Measurements from ENCODE around the gene MNAT1.

MNAT1 gene

GRCh38 chr14:60756847-60757246 lies 22.3 kb downstream of the MNAT1 start:
- Histone ChIP-seq H3K27me3 (ENCODE audit: insufficient read depth, poor library complexity, severe bottlenecking) (no peaks in the 10 kb centered on the region), H3K4me1 (ENCODE audit: insufficient read depth, poor library complexity, severe bottlenecking) (peaks cover 65% of the 10 kb centered on the region)
- DNase-seq (ENCODE audit: low spot score), result no peak

GRCh38 chr14:60757567-60758002 lies 23.0 kb downstream of the MNAT1 start:
- TF ChIP-seq CTCF (IDR thresholded peaks at IDR 0.05; ENCODE audit: poor library complexity, severe bottlenecking), result no peak
- H3K4me3 ChIP-seq (ENCODE audit: severe bottlenecking), result no peak overlapping the region
- ATAC-seq (ENCODE audit: low read depth) (peak; percentile 74), DNase-seq (ENCODE audit: low spot score) (no peak)
- no peaks in the 10 kb centered on the region for H3K9me3 ChIP-seq (ENCODE audit: severe bottlenecking)
- H3K4me1 ChIP-seq (ENCODE audit: insufficient read depth, poor library complexity, severe bottlenecking), result peaks cover 65% of the 10 kb centered on the region
- no peaks in the 10 kb centered on the region for H3K27me3 ChIP-seq (ENCODE audit: insufficient read depth, poor library complexity, severe bottlenecking)
- no peaks in the 10 kb centered on the region; the same call in 1 of the 2 replicates for H3K36me3 ChIP-seq (ENCODE audit: low read depth)
- peak overlapping the region; percentile 95 for H3K27ac ChIP-seq (ENCODE audit: poor library complexity, severe bottlenecking)

More at GRCh38 chr14:60756847-60757246, 22.3 kb downstream of the MNAT1 start:
- H3K27ac ChIP-seq (ENCODE audit: poor library complexity, severe bottlenecking), result peak overlapping the region; percentile 95
- TF ChIP-seq CTCF (IDR thresholded peaks at IDR 0.05; ENCODE audit: poor library complexity, severe bottlenecking), result no peak
- no peaks in the 10 kb centered on the region for H3K9me3 ChIP-seq (ENCODE audit: severe bottlenecking)
- no peak for ATAC-seq (ENCODE audit: low read depth)
- no peak overlapping the region for H3K4me3 ChIP-seq (ENCODE audit: severe bottlenecking)
- H3K36me3 ChIP-seq (ENCODE audit: low read depth), result no peaks in the 10 kb centered on the region; the same call in 1 of the 2 replicates

- H3K27me3 ChIP-seq (ENCODE audit: insufficient read depth, poor library complexity, severe bottlenecking), result no peaks in the 10 kb centered on the region
- DNase-seq (ENCODE audit: low spot score), result no peak
- H3K27ac ChIP-seq (ENCODE audit: poor library complexity, severe bottlenecking), result peak overlapping the region; percentile 95
- H3K4me1 ChIP-seq (ENCODE audit: insufficient read depth, poor library complexity, severe bottlenecking), result peaks cover 69% of the 10 kb centered on the region
- no peak for TF ChIP-seq CTCF (IDR thresholded peaks at IDR 0.05; ENCODE audit: poor library complexity, severe bottlenecking)
- H3K4me3 ChIP-seq (ENCODE audit: severe bottlenecking), result no peak overlapping the region
- H3K9me3 ChIP-seq (ENCODE audit: severe bottlenecking), result no peaks in the 10 kb centered on the region
- no peak for ATAC-seq (ENCODE audit: low read depth)
- H3K36me3 ChIP-seq (ENCODE audit: low read depth), result no peaks in the 10 kb centered on the region; the same call in 1 of the 2 replicates
These were observed 24.3 kb downstream of the MNAT1 start for GRCh38 chr14:60758885-60759284.

GRCh38 chr14:60760209-60760608 lies 25.6 kb downstream of the MNAT1 start:
- no peaks in the 10 kb centered on the region for H3K9me3 ChIP-seq (ENCODE audit: severe bottlenecking)
- H3K27ac ChIP-seq (ENCODE audit: poor library complexity, severe bottlenecking), result peak overlapping the region; percentile 95
- TF ChIP-seq CTCF (IDR thresholded peaks at IDR 0.05; ENCODE audit: poor library complexity, severe bottlenecking), result no peak
- H3K4me1 ChIP-seq (ENCODE audit: insufficient read depth, poor library complexity, severe bottlenecking), result peaks cover 68% of the 10 kb centered on the region
- H3K4me3 ChIP-seq (ENCODE audit: severe bottlenecking), result no peak overlapping the region
- no peaks in the 10 kb centered on the region for H3K27me3 ChIP-seq (ENCODE audit: insufficient read depth, poor library complexity, severe bottlenecking)
- ATAC-seq (ENCODE audit: low read depth), result no peak
- no peak for DNase-seq (ENCODE audit: low spot score)
- H3K36me3 ChIP-seq (ENCODE audit: low read depth), result no peaks in the 10 kb centered on the region; the same call in 1 of the 2 replicates

GRCh38 chr14:60760644-60761364 lies 26.2 kb downstream of the MNAT1 start:
- Histone ChIP-seq H3K9me3 (ENCODE audit: severe bottlenecking) (no peaks in the 10 kb centered on the region), H3K36me3 (ENCODE audit: low read depth) (no peaks in the 10 kb centered on the region; the same call in 1 of the 2 replicates), H3K27ac (ENCODE audit: poor library complexity, severe bottlenecking) (peak overlapping the region; percentile 95), H3K4me3 (ENCODE audit: severe bottlenecking) (no peak overlapping the region), H3K27me3 (ENCODE audit: insufficient read depth, poor library complexity, severe bottlenecking) (no peaks in the 10 kb centered on the region), H3K4me1 (ENCODE audit: insufficient read depth, poor library complexity, severe bottlenecking) (peaks cover 62% of the 10 kb centered on the region)
- no peak for TF ChIP-seq CTCF (IDR thresholded peaks at IDR 0.05; ENCODE audit: poor library complexity, severe bottlenecking)
- ATAC-seq (ENCODE audit: low read depth) (peak; percentile 88), DNase-seq (ENCODE audit: low spot score) (no peak)

Data from RWPE2 (cell line).